ENCODE measurements around the gene IMMP2L. TPM values are rescaled to one million over a fixed set of nuclear protein-coding genes. Genes with fewer than 3 reads are reported as not detected.

Gene IMMP2L
- total and polyA plus RNA-seq, 4 donors, result 9.2 to 34.7 (median 11.1) TPM

- WGBS, 2 donors, result 54 to 66% methylated on average over 4 of the region's 4 CpGs
- no peak for DNase-seq
- peaks cover 0 to 3% (median 0%) of the 10 kb centered on the region in 4 donors for H3K9me3 ChIP-seq (ENCODE audit: control insufficient read depth in 4 of 4, insufficient read depth in 3 of 4, low read length in 3 of 4)
- ATAC-seq (ENCODE audit: insufficient read depth, low FRiP score), result no peak
- peaks cover 0 to 10% (median 0%) of the 10 kb centered on the region in 5 donors for H3K4me1 ChIP-seq (ENCODE audit: control insufficient read depth in 5 of 5, insufficient read depth in 5 of 5, low read length in 5 of 5)
- no peaks in the 10 kb centered on the region for H3K27me3 ChIP-seq (ENCODE audit: control insufficient read depth in 3 of 3, insufficient read depth in 3 of 3, low read length in 2 of 3)
- no peak overlapping the region for H3K9ac ChIP-seq (ENCODE audit: insufficient read depth in 1 of 2, low read length in 2 of 2)
- TF ChIP-seq CTCF (IDR thresholded peaks at IDR 0.05; ENCODE audit: control extremely low read depth, extremely low read depth), result no peak
- H3K27ac ChIP-seq (ENCODE audit: low read depth in 1 of 2, low read length in 1 of 2), result no peak overlapping the region
- no peaks in the 10 kb centered on the region for H3K36me3 ChIP-seq (ENCODE audit: control insufficient read depth in 4 of 4, insufficient read depth in 4 of 4, low read length in 4 of 4)
- no peak overlapping the region for H3K4me3 ChIP-seq
These were observed 479.9 kb downstream of the IMMP2L start for GRCh38 chr7:111082351-111082750.

- H3K9ac ChIP-seq (ENCODE audit: insufficient read depth in 1 of 2, low read length in 2 of 2), result no peak overlapping the region
- no peak for DNase-seq
- WGBS, 2 donors, result 88 to 92% methylated on average over 4 of the region's 4 CpGs
- peaks cover 0 to 10% (median 0%) of the 10 kb centered on the region in 5 donors for H3K4me1 ChIP-seq (ENCODE audit: control insufficient read depth in 5 of 5, insufficient read depth in 5 of 5, low read length in 5 of 5)
- H3K27ac ChIP-seq (ENCODE audit: low read depth in 1 of 2, low read length in 1 of 2), result no peak overlapping the region
- H3K36me3 ChIP-seq (ENCODE audit: control insufficient read depth in 4 of 4, insufficient read depth in 4 of 4, low read length in 4 of 4), result no peaks in the 10 kb centered on the region
- no peak for ATAC-seq (ENCODE audit: insufficient read depth, low FRiP score)
- TF ChIP-seq CTCF (IDR thresholded peaks at IDR 0.05; ENCODE audit: control extremely low read depth, extremely low read depth), result no peak
- no peak overlapping the region for H3K4me3 ChIP-seq
- no peaks in the 10 kb centered on the region for H3K27me3 ChIP-seq (ENCODE audit: control insufficient read depth in 3 of 3, insufficient read depth in 3 of 3, low read length in 2 of 3)
- H3K9me3 ChIP-seq (ENCODE audit: control insufficient read depth in 4 of 4, insufficient read depth in 3 of 4, low read length in 3 of 4), result peaks cover 0 to 3% (median 0%) of the 10 kb centered on the region in 4 donors
These were observed 480.6 kb downstream of the IMMP2L start for GRCh38 chr7:111081546-111082267.

- peaks cover 0 to 3% (median 0%) of the 10 kb centered on the region in 4 donors for H3K9me3 ChIP-seq (ENCODE audit: control insufficient read depth in 4 of 4, insufficient read depth in 3 of 4, low read length in 3 of 4)
- no peak overlapping the region for H3K4me3 ChIP-seq
- H3K27me3 ChIP-seq (ENCODE audit: control insufficient read depth in 3 of 3, insufficient read depth in 3 of 3, low read length in 2 of 3), result no peaks in the 10 kb centered on the region
- DNase-seq, result no peak
- WGBS, 2 donors, result 95 to 97% methylated on average over 1 of the region's 1 CpG
- H3K36me3 ChIP-seq (ENCODE audit: control insufficient read depth in 4 of 4, insufficient read depth in 4 of 4, low read length in 4 of 4), result no peaks in the 10 kb centered on the region
- peaks cover 0 to 10% (median 0%) of the 10 kb centered on the region in 5 donors for H3K4me1 ChIP-seq (ENCODE audit: control insufficient read depth in 5 of 5, insufficient read depth in 5 of 5, low read length in 5 of 5)
- H3K9ac ChIP-seq (ENCODE audit: insufficient read depth in 1 of 2, low read length in 2 of 2), result no peak overlapping the region
- TF ChIP-seq CTCF (IDR thresholded peaks at IDR 0.05; ENCODE audit: control extremely low read depth, extremely low read depth), result no peak
- no peak for ATAC-seq (ENCODE audit: insufficient read depth, low FRiP score)
- H3K27ac ChIP-seq (ENCODE audit: low read depth in 1 of 2, low read length in 1 of 2), result no peak overlapping the region
These were observed 481.7 kb downstream of the IMMP2L start for GRCh38 chr7:111080495-111081105.

Measured in lung (tissue), 12 donors.